ENCODE results near the gene EHD4. TPM values are rescaled to one million over a fixed set of nuclear protein-coding genes. Genes with fewer than 3 reads are reported as not detected.

EHD4 gene
- polyA plus RNA-seq, 1 donor (not counting 4 experiments of a cell fraction or from before 2014, with no cell fraction given): 31.5 TPM

DNA sequence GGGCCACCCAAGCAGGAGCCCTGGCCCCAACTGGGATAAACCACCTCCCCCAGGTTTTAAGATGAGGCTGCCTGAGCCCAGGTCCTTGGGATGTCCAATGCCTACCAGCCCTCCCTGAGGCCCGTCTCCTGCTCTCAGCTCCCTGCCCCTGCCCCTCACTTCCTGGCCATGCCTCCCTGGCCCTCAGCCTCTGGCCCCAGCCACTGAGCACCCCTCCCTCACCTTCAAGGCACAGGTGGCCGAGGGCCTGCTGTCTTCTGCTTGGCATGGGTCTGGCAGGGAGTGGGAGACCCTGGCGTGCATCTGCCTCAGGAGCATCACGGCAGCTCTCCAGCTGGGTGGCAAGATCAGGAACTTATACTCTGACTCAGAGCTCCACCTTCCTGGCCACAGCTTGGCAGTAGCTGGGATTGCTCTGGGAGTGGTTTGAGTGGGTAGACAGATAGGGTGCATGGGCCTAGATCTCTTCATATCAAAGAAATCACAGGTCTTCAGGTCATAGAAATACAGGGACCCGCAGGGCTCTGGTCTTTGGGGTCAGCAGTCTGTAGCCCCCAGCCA, 48.4 kb upstream of the EHD4 start, which contains the start of gene PLA2G4E:
Gene PLA2G4E (minus strand): TSS at position 330 of the 561 bp plus-strand sequence. CDS start 12 bp downstream, at position 318.
- Histone ChIP-seq H2AFZ (ENCODE audit: control insufficient read depth, low read length) (no peak within 1 kb of the TSS), H3K27ac (ENCODE audit: control insufficient read depth, insufficient read depth, low read length) (peak within 1 kb of the TSS; percentile 3), H3K36me3 (ENCODE audit: control insufficient read depth in 2 of 2, extremely low read depth in 1 of 2, insufficient read depth in 2 of 2, low read length in 2 of 2) (no peaks in the 10 kb centered on the region), H3K4me3 (ENCODE audit: control insufficient read depth in 2 of 3, extremely low read depth in 1 of 3, insufficient read depth in 2 of 3, low read depth in 1 of 3, low read length in 3 of 3) (no peak within 1 kb of the TSS), H3K4me2 (ENCODE audit: control insufficient read depth, extremely low read depth, insufficient read depth, low read depth, low read length) (no peak within 1 kb of the TSS), H3K4me1 (ENCODE audit: control insufficient read depth, extremely low read depth, insufficient read depth, low read length) (peaks cover 12% of the 10 kb centered on the region), H3K9me1 (ENCODE audit: control insufficient read depth, extremely low read depth, insufficient read depth, low read length) (no peaks in the 10 kb centered on the region), H4K20me1 (ENCODE audit: control insufficient read depth, extremely low read depth, insufficient read depth, low read length) (no peaks in the 10 kb centered on the region), H3K27me3 (ENCODE audit: control insufficient read depth, extremely low read depth, insufficient read depth, low read length) (peaks cover 5% of the 10 kb centered on the region), H3K9ac (ENCODE audit: control insufficient read depth, extremely low read depth, insufficient read depth, low read length) (no peak within 1 kb of the TSS), H3K79me2 (ENCODE audit: control insufficient read depth, insufficient read depth, low read length) (no peaks in the 10 kb centered on the region), H3K9me3 (ENCODE audit: control insufficient read depth, low read depth, low read length) (no peaks in the 10 kb centered on the region)
- TF ChIP-seq, protein P1, sequence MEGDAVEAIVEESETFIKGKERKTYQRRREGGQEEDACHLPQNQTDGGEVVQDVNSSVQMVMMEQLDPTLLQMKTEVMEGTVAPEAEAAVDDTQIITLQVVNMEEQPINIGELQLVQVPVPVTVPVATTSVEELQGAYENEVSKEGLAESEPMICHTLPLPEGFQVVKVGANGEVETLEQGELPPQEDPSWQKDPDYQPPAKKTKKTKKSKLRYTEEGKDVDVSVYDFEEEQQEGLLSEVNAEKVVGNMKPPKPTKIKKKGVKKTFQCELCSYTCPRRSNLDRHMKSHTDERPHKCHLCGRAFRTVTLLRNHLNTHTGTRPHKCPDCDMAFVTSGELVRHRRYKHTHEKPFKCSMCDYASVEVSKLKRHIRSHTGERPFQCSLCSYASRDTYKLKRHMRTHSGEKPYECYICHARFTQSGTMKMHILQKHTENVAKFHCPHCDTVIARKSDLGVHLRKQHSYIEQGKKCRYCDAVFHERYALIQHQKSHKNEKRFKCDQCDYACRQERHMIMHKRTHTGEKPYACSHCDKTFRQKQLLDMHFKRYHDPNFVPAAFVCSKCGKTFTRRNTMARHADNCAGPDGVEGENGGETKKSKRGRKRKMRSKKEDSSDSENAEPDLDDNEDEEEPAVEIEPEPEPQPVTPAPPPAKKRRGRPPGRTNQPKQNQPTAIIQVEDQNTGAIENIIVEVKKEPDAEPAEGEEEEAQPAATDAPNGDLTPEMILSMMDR (optimal IDR thresholded peaks at IDR 0.05 in 1 of 3, IDR thresholded peaks at IDR 0.05 in 1 of 3, conservative IDR thresholded peaks at IDR 0.05 in 1 of 3; ENCODE audit: extremely low read depth in 1 of 3, insufficient read depth in 2 of 3, low read length in 3 of 3): no peak
- TF ChIP-seq EZH2 (IDR thresholded peaks at IDR 0.05; ENCODE audit: low read length): no peak
- FAIRE-seq (peak; percentile 84), DNase-seq (ENCODE audit: low read depth, low spot score) (no peak)
- dilution Hi-C loops (cut with MboI; ENCODE audit: extremely low pct_ligation_motif_present, low sequenced_read_pairs): no loop called here

DNA sequence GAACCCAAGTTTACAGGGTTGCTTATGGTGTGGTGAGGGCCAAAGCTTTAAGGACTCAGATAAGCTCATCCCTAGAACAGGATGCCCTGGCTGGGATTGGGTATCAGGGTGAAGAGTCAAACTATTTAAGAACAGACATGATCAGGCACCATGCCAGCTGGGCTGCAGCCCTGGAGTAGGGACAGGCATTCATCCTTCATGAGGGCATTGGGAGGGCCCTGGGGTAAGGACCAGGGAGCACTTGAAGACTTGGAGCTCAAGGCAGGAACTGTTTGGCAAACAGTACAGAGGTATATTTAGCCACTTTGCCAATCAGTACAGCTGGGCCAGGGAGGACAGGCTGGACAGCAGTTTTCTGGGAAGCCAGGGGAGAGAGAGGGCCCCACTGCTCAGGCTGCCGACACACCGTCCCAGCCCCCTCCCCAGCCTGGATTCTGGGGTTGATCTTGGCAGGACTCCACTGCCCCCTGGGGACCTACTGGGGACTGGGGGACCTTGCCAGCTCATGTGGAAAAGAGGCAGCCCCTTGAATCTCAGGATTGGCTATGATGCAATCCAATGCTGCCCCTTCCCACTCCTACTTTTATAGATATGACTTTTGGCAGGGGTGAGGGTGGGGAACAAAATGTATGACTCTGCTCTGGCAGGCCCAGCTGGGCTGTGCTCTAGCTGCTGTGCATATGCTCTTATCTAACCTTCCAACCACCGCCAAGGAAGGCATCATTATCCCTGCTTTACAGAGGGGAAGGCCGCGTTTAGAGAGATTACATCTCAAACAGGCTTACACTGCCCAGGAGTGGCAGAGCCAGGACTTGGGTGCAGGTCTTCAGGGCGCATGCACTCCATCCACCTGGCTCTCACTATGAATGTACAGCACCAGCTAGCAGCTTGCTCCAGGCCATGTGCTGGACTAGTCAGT, 46.2 kb upstream of the EHD4 start:
- no peaks in the 10 kb centered on the region for H3K36me3 ChIP-seq (ENCODE audit: control insufficient read depth in 2 of 2, extremely low read depth in 1 of 2, insufficient read depth in 2 of 2, low read length in 2 of 2)
- dilution Hi-C loops (cut with MboI; ENCODE audit: extremely low pct_ligation_motif_present, low sequenced_read_pairs): no loop called here
- no peak for FAIRE-seq

More for the DNA sequence above, 46.2 kb upstream of the EHD4 start:
- DNase-seq (ENCODE audit: low read depth, low spot score): no peak
- Histone ChIP-seq H2AFZ (ENCODE audit: control insufficient read depth, low read length) (no peak overlapping the region), H3K9ac (ENCODE audit: control insufficient read depth, extremely low read depth, insufficient read depth, low read length) (no peak overlapping the region), H3K9me3 (ENCODE audit: control insufficient read depth, low read depth, low read length) (no peaks in the 10 kb centered on the region), H3K27ac (ENCODE audit: control insufficient read depth, insufficient read depth, low read length) (no peak overlapping the region), H3K4me2 (ENCODE audit: control insufficient read depth, extremely low read depth, insufficient read depth, low read depth, low read length) (no peak overlapping the region), H3K9me1 (ENCODE audit: control insufficient read depth, extremely low read depth, insufficient read depth, low read length) (no peaks in the 10 kb centered on the region), H3K4me3 (ENCODE audit: control insufficient read depth in 2 of 3, extremely low read depth in 1 of 3, insufficient read depth in 2 of 3, low read depth in 1 of 3, low read length in 3 of 3) (no peak overlapping the region), H3K27me3 (ENCODE audit: control insufficient read depth, extremely low read depth, insufficient read depth, low read length) (peaks cover 5% of the 10 kb centered on the region), H4K20me1 (ENCODE audit: control insufficient read depth, extremely low read depth, insufficient read depth, low read length) (no peaks in the 10 kb centered on the region), H3K4me1 (ENCODE audit: control insufficient read depth, extremely low read depth, insufficient read depth, low read length) (peaks cover 12% of the 10 kb centered on the region), H3K79me2 (ENCODE audit: control insufficient read depth, insufficient read depth, low read length) (no peaks in the 10 kb centered on the region)
- TF ChIP-seq, protein P1 (optimal IDR thresholded peaks at IDR 0.05 in 1 of 3, IDR thresholded peaks at IDR 0.05 in 1 of 3, conservative IDR thresholded peaks at IDR 0.05 in 1 of 3; ENCODE audit: extremely low read depth in 1 of 3, insufficient read depth in 2 of 3, low read length in 3 of 3): no peak
- no peak for TF ChIP-seq EZH2 (IDR thresholded peaks at IDR 0.05; ENCODE audit: low read length)
